GM20000 (cell line): Measurements from ENCODE around the gene ZDHHC24.

Experiments used
- DNase-seq: peaks from one replicate; pipeline ENCODE4 v3.0.0; 2012; ENCODE audit warnings: low spot score
- TF ChIP-seq, protein P1 (sequence below): IDR thresholded peaks from 2 replicates; pipeline ENCODE4 v1.5.1; 2012; ENCODE audit warnings: mild to moderate bottlenecking, control low read depth; ENCODE audit errors: extremely low read depth, missing control alignments

The ZDHHC24 gene

DNA sequence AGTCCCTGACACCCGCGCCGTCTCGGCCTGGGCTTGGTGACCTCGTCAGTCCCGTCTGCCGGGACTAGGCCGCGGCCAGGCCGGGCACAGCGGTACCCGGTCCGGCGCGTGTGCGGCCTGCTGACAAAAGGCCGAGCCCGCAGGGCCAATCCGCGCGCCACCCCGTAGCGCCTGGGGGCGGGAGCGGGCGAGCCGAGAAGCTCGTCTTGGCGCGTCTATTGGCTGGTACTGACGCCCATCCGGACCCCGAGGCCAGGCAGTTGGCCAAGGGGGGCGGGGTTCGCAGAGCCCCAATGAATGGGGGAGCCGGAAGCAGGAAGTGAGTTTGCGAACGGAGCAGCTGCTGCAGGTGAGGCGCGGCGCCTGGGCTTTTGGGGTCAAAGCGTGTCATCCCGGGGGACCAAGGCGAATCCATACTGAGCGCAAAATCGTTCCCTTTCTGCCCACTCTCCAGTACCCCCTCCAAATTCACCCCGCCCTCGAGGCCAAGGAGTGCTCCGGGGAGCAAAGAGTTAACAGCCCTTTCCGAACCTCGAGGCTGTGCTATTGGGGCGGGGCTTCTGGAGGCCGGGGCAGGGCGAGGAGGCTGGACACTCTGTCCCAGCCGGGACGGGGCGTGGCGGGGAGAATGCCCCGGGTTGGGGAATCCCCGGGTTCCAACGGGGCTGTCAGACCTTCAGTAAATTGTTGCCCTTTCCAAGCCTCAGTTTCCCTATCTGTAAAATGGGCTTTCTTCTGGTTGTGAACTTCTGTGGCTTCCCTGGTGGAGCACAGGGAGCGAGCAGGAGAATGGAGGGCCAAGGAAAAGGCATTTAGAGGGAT is 65.5 kb downstream of the ZDHHC24 start, which contains the start of gene DPP3:
Gene DPP3, plus strand, starts transcription at position 318 of the 822 bp plus-strand sequence. CDS start 1,767 bp downstream, outside the sequence.
- TF ChIP-seq, protein P1, sequence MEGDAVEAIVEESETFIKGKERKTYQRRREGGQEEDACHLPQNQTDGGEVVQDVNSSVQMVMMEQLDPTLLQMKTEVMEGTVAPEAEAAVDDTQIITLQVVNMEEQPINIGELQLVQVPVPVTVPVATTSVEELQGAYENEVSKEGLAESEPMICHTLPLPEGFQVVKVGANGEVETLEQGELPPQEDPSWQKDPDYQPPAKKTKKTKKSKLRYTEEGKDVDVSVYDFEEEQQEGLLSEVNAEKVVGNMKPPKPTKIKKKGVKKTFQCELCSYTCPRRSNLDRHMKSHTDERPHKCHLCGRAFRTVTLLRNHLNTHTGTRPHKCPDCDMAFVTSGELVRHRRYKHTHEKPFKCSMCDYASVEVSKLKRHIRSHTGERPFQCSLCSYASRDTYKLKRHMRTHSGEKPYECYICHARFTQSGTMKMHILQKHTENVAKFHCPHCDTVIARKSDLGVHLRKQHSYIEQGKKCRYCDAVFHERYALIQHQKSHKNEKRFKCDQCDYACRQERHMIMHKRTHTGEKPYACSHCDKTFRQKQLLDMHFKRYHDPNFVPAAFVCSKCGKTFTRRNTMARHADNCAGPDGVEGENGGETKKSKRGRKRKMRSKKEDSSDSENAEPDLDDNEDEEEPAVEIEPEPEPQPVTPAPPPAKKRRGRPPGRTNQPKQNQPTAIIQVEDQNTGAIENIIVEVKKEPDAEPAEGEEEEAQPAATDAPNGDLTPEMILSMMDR, result no peak
- peak; percentile 100 for DNase-seq

DNA sequence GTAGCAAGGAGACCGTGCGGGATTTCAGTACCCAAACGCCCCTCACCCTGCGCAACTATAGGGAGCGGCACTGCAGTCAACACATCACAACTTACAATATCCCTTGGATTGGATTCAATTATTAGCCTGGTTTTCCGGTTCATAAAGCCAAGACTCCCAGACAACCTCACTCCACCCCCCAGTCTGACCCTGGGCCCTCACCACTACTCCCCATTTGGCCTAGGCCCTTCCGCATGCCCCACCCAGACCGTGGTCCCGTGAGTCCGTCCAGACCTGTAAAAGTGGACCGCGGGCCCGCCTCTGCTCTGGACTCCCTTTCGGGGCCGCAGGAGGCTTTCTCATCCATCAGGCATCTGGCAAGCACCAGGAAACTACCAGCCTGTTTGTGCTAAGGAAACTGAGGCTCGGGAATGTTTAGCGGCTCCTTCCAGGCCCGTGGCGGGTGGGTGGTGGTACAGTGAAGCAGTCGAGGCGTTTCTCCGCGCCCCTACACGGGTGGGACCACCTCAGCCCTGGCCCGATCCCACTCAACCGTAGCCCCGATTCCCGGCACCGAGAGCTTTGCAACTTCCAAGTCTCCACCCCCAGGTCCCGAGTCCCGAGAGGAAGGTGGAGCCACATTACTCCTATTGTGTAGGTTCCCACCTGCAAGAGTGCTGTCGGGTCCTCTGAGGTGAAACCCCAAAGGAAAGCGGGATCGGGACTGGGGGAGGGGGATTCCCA is 66.3 kb downstream of the ZDHHC24 start:
- TF ChIP-seq, protein P1, result no peak
- no peak for DNase-seq

DNA sequence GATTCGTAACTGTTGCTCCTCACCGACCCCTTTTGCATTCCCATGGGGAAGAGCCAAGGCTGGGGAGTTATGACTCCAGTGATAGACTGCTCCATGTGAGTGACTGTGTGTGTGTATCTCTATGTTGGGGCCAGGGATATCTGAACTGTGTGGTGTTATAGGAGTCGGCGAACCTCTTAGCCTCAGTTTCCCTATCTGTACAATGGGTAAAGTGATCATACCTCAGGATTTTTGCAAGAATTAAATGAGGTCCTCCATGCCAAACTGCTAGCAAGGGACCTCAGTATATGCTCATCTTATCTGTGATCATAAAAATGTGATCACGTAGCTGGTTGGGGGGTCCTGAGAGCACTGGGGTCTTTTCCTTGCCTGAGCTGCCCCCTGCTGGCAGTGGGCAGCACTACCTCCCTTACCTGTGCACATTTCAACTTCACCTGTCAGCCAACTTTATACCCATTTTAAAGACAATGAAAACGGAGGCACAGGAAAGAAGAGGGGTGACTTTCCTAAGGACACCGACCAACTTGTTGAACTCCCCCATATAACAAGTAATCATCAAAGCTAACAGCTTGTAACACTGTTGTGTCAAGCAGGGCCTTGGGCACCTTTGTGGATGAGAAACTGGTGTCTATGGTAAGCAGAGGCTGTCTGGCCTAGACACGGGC is 67.0 kb downstream of the ZDHHC24 start:
- TF ChIP-seq, protein P1, result peak; percentile 52
- peak; percentile 79 for DNase-seq

DNA sequence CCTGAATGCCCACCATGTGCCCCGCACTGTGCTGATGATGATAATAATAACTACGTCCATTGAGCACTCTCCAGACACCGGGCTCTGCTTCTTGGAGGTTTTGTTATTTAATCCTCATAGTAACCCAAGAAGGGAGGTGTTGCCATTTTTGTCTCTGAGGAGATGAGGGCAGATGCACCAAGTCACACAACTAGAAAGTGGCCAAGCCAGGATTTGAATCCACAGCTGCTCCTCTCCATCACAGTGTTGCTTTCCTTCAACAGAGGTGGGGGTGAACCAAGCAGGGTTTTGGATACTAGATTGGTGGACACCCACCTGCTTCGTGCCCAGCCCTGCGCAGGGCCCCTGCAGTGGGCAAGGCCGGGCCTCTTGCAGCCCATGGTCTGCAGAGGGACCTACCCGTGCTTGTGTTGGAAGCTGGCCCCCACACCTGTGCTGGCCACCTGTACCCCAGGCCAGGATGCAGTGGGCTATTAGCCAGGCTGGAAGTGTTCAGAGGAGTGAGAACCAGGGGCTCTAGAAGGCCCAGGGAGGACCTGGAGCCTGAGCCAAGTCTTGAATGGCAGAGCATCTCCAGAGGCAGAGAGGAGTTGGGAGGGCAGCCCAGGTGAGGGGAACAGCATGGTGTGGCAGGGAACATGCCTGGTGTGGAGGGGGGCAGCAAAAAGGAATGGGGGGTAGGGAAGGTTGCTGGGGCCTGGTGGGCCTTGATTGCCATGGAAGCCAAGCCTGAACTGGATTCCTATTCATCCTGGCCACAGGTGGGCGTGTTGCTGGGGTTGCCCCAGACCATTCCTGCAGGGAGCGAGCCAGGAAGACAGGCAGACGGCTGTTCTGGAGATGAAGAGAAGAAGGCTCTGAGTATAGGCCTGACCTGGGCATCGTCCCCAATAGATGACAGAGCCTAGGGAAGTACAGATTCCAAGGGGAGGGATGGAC is 68.3 kb downstream of the ZDHHC24 start:
- DNase-seq, result no peak
- TF ChIP-seq, protein P1, result no peak

DNA sequence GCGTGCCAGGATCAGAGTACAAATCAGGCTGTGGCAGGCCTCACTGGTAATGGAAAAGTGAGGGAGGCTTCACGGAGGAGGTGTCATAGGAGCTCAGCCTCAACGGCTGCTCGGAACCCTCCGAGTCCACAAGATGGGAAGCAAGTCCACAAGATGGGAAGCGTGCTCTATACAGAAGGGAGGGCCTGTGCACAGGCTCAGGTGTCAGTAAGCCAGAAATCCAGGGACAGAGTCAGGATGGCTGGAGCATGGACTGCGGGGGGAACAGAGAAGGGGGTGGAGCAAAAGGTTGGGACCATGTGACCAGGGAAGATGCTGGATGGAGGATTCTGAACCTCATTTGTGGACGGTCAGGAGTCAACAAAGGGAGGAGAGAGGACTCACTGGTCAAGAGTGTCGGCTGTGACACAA is 69.0 kb downstream of the ZDHHC24 start:
- no peak for DNase-seq
- TF ChIP-seq, protein P1, result no peak

DNA sequence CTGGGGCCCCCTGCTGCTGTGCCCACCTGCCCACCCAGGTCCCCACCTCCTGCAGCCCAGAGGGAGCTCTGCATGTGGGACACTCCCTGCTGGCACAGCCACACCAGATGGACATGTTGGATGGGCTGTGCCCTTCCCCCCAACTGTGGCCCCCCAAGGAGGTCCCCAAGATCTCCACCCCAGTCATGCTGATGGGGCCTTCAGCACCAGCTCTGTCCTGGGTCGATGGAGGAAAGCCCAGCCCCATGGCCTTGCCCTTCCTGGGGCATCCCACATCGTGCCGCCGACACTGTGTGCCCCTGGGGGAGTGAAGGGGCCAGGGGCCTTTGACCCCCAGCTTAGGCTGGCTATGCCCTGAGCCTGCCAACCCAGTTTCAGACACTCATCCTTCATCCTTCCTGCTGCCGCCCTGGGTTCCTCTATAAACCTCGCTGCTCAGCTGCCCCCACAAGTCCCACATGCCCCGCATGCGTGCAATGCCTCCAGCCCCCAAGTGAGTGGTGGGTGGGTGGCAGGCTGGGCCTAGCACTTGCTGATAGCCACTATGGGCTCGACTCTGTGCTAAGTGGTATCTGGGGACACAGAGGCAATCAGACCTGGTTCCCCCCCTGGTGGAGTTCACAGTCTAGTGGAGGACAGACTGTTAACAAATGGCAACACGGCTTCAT is 69.5 kb downstream of the ZDHHC24 start:
- TF ChIP-seq, protein P1, result no peak
- no peak for DNase-seq
